Neuronal stem cell (in vitro differentiated cells): ENCODE results near the gene PPM1L.

Source experiments
- DNase-seq: peaks from one replicate; pipeline ENCODE4 v3.0.0-alpha.2; 2013; ENCODE audit warnings: low spot score
- H2AFZ ChIP-seq: one replicate; pipeline ENCODE4 v1.6.1; 2013; ENCODE audit warnings: mild to moderate bottlenecking, low read length, inconsistent platforms
- H2AK5ac ChIP-seq: 2 replicates; pipeline ENCODE4 v1.6.1; 2013; ENCODE audit warnings: low read depth, mild to moderate bottlenecking, inconsistent platforms, low read length, moderate library complexity, mixed read lengths
- H2BK120ac ChIP-seq: 2 replicates; pipeline ENCODE4 v1.6.1; 2013; ENCODE audit warnings: low read depth, mild to moderate bottlenecking, inconsistent platforms, low read length, moderate library complexity, mixed read lengths
- H2BK12ac ChIP-seq: one replicate; pipeline ENCODE4 v1.6.1; 2013; ENCODE audit warnings: low read length, inconsistent platforms
- H2BK15ac ChIP-seq: 2 replicates; pipeline ENCODE4 v1.6.1; 2013; ENCODE audit warnings: mild to moderate bottlenecking, low read length, inconsistent platforms, mixed read lengths
- H2BK5ac ChIP-seq: one replicate; pipeline ENCODE4 v1.6.1; 2013; ENCODE audit warnings: inconsistent platforms, mild to moderate bottlenecking, low read length, moderate library complexity
- H3K14ac ChIP-seq: one replicate; pipeline ENCODE4 v1.6.1; 2013; ENCODE audit warnings: low read length, inconsistent platforms
- H3K18ac ChIP-seq: 2 replicates; pipeline ENCODE4 v1.6.1; 2013; ENCODE audit warnings: low read length, inconsistent platforms
- H3K23ac ChIP-seq: 2 replicates; pipeline ENCODE4 v1.6.1; 2013; ENCODE audit warnings: low read depth, mild to moderate bottlenecking, mixed read lengths, low read length, inconsistent platforms; ENCODE audit not compliant: poor library complexity
- H3K27ac ChIP-seq: replicated peaks from 3 replicates; pipeline ENCODE4 v1.5.1; 2013; ENCODE audit warnings: low read length, inconsistent platforms
- H3K27me3 ChIP-seq, 3 experiments: 2 replicates each; pipeline ENCODE4 v1.6.1; 2013; ENCODE audit warnings: low read length in 3 of 3, mild to moderate bottlenecking in 2 of 3, inconsistent platforms in 1 of 3, low read depth in 1 of 3, mixed read lengths in 1 of 3, moderate library complexity in 1 of 3; ENCODE audit not compliant: control insufficient read depth in 3 of 3, insufficient read depth in 3 of 3
- H3K36me3 ChIP-seq, 2 donors: replicated peaks in 1 of 2; 2 replicates each; pipeline ENCODE4 v1.6.1; 2013; ENCODE audit warnings: low read length in 2 of 2; ENCODE audit not compliant: control insufficient read depth in 2 of 2, insufficient read depth in 2 of 2
- H3K4ac ChIP-seq: 2 replicates; pipeline ENCODE4 v1.6.1; 2013; ENCODE audit warnings: inconsistent platforms, mild to moderate bottlenecking, low read length, moderate library complexity
- H3K4me1 ChIP-seq, 2 donors: 1 replicate in 1 of 2; 2 replicates in 1 of 2; pipeline ENCODE4 v1.6.1; 2013; ENCODE audit warnings: low read length in 2 of 2, low read depth in 1 of 2; ENCODE audit not compliant: control insufficient read depth in 2 of 2, insufficient read depth in 1 of 2
- H3K4me2 ChIP-seq: one replicate; pipeline ENCODE4 v1.6.1; 2013; ENCODE audit warnings: mild to moderate bottlenecking, low read length, inconsistent platforms; ENCODE audit not compliant: insufficient read depth, poor library complexity, severe bottlenecking
- H3K4me3 ChIP-seq, 2 donors: 2 replicates each; pipeline ENCODE4 v1.5.1; 2013; ENCODE audit warnings: low read length in 2 of 2, mild to moderate bottlenecking in 2 of 2, inconsistent platforms in 1 of 2, moderate library complexity in 1 of 2
- H3K79me1 ChIP-seq: one replicate; pipeline ENCODE4 v1.6.1; 2013; ENCODE audit warnings: low read depth, mild to moderate bottlenecking, inconsistent platforms, low read length, moderate library complexity
- H3K9ac ChIP-seq: one replicate; pipeline ENCODE4 v1.6.1; 2013; ENCODE audit warnings: mild to moderate bottlenecking, low read depth, low read length, inconsistent platforms; ENCODE audit not compliant: poor library complexity
- H3K9me3 ChIP-seq, 2 donors: replicated peaks in 1 of 2; 2 replicates each; pipeline versions ENCODE3 to v1.6.1; 2013; ENCODE audit warnings: low read length in 2 of 2, mild to moderate bottlenecking in 2 of 2, inconsistent platforms in 1 of 2, low read depth in 1 of 2, mixed read lengths in 1 of 2, moderate library complexity in 1 of 2; ENCODE audit not compliant: control insufficient read depth in 2 of 2, insufficient read depth in 1 of 2
- H4K8ac ChIP-seq: one replicate; pipeline ENCODE4 v1.6.1; 2013; ENCODE audit warnings: low read depth, mild to moderate bottlenecking, inconsistent platforms, low read length, moderate library complexity
- H4K91ac ChIP-seq: one replicate; pipeline ENCODE4 v1.6.1; 2013; ENCODE audit warnings: low read length, low read depth, mild to moderate bottlenecking, inconsistent platforms; ENCODE audit not compliant: poor library complexity
- WGBS, 2 donors: extraction: QIAGEN DNeasy Blood & Tissue Kit; methylation state at CpG; one replicate each; pipeline ENCODE4 v1.1.7; 2013; ENCODE audit warnings: missing lambda C conversion rate in 2 of 2, mixed read lengths in 1 of 2; ENCODE audit not compliant: insufficient read length in 2 of 2, insufficient replicate concordance in 1 of 2; ENCODE audit errors: extremely low coverage in 2 of 2; 5-methylcytosine and 5-hydroxymethylcytosine counted together

Gene PPM1L

GRCh38 chr3:161107311-161107710, 351.3 kb downstream of the PPM1L start:
- Histone ChIP-seq H3K4me2 (no peak overlapping the region), H3K27me3 (peaks cover 0 to 55% (median 6%) of the 10 kb centered on the region in 3 experiments), H2BK120ac (no peak overlapping the region), H3K18ac (no peak overlapping the region), H4K8ac (no peak overlapping the region), H2AK5ac (no peak overlapping the region), H3K4me1 (peaks cover 0 to 2% of the 10 kb centered on the region in 2 donors), H3K9ac (no peak overlapping the region), H2BK12ac (no peak overlapping the region), H4K91ac (no peak overlapping the region), H2BK5ac (no peak overlapping the region), H3K36me3 (no peaks in the 10 kb centered on the region), H3K27ac (no peak overlapping the region), H3K4ac (no peak overlapping the region), H3K4me3 (no peak overlapping the region), H3K14ac (no peak overlapping the region), H3K79me1 (no peaks in the 10 kb centered on the region), H2AFZ (no peak overlapping the region), H3K9me3 (no peaks in the 10 kb centered on the region), H3K23ac (no peak overlapping the region), H2BK15ac (no peak overlapping the region)
- whole genome bisulfite sequencing, 2 donors: no CpG with 5 or more reads among the region's 1 CpG
- no peak for DNase-seq

GRCh38 chr3:161108840-161109239, 352.8 kb downstream of the PPM1L start:
- peaks cover 0 to 2% of the 10 kb centered on the region in 2 donors for H3K4me1 ChIP-seq
- H3K79me1 ChIP-seq: no peaks in the 10 kb centered on the region
- no peak overlapping the region for H2BK15ac ChIP-seq
- H3K14ac ChIP-seq: no peak overlapping the region
- H3K23ac ChIP-seq: no peak overlapping the region
- H4K8ac ChIP-seq: no peak overlapping the region
- no peak overlapping the region for H2AK5ac ChIP-seq
- H3K36me3 ChIP-seq: no peaks in the 10 kb centered on the region
- no peak overlapping the region for H3K27ac ChIP-seq
- no peak overlapping the region for H2AFZ ChIP-seq
- no peak overlapping the region for H3K4ac ChIP-seq
- no peak overlapping the region for H2BK120ac ChIP-seq
- no peak for DNase-seq
- no peak overlapping the region for H3K4me3 ChIP-seq
- H2BK12ac ChIP-seq: no peak overlapping the region
- peaks cover 0 to 43% (median 6%) of the 10 kb centered on the region in 3 experiments for H3K27me3 ChIP-seq
- no peak overlapping the region for H3K9ac ChIP-seq
- no peak overlapping the region for H4K91ac ChIP-seq
- no peak overlapping the region for H2BK5ac ChIP-seq
- no peak overlapping the region for H3K4me2 ChIP-seq
- no CpG with 5 or more reads among the region's 1 CpG for WGBS, 2 donors
- no peak overlapping the region for H3K18ac ChIP-seq
- H3K9me3 ChIP-seq: no peaks in the 10 kb centered on the region

- Histone ChIP-seq H4K8ac (no peak overlapping the region), H2BK15ac (no peak overlapping the region), H3K18ac (no peak overlapping the region), H3K4me2 (no peak overlapping the region), H3K79me1 (no peaks in the 10 kb centered on the region), H3K9me3 (peaks cover 0 to 2% of the 10 kb centered on the region in 2 donors), H2BK12ac (no peak overlapping the region), H3K23ac (no peak overlapping the region), H3K36me3 (no peaks in the 10 kb centered on the region), H2AK5ac (no peak overlapping the region), H3K4me1 (no peaks in the 10 kb centered on the region), H3K9ac (no peak overlapping the region), H4K91ac (no peak overlapping the region), H3K27ac (no peak overlapping the region), H2AFZ (no peak overlapping the region), H3K27me3 (no peaks in the 10 kb centered on the region), H3K4me3 (no peak overlapping the region), H2BK5ac (no peak overlapping the region), H2BK120ac (no peak overlapping the region), H3K4ac (no peak overlapping the region), H3K14ac (no peak overlapping the region)
- DNase-seq: no peak
- no CpG with 5 or more reads among the region's 3 CpGs for WGBS, 2 donors
These were observed 361.6 kb downstream of the PPM1L start for GRCh38 chr3:161117646-161118045.

GRCh38 chr3:161126495-161126894, 370.5 kb downstream of the PPM1L start:
- Histone ChIP-seq H3K4me1 (no peaks in the 10 kb centered on the region), H3K36me3 (no peaks in the 10 kb centered on the region), H2BK12ac (no peak overlapping the region), H2BK5ac (no peak overlapping the region), H3K9me3 (peaks cover 0 to 2% of the 10 kb centered on the region in 2 donors), H3K14ac (no peak overlapping the region), H4K91ac (no peak overlapping the region), H3K27ac (no peak overlapping the region), H3K4me3 (no peak overlapping the region), H4K8ac (no peak overlapping the region), H3K9ac (no peak overlapping the region), H3K4ac (no peak overlapping the region), H3K79me1 (no peaks in the 10 kb centered on the region), H2AFZ (no peak overlapping the region), H3K23ac (no peak overlapping the region), H3K4me2 (no peak overlapping the region), H3K18ac (no peak overlapping the region), H2BK120ac (no peak overlapping the region), H2AK5ac (no peak overlapping the region), H2BK15ac (no peak overlapping the region), H3K27me3 (no peaks in the 10 kb centered on the region)
- no CpG with 5 or more reads among the region's 2 CpGs for WGBS, 2 donors
- no peak for DNase-seq
